ENCODE data around the gene SLC37A1. TPM values are rescaled to one million over a fixed set of nuclear protein-coding genes. Genes with fewer than 3 reads are reported as not detected.

SLC37A1 gene
- total RNA-seq, 1 experiment from 2014 or later: 15.0 TPM

- no peak for TF ChIP-seq ATF3 (IDR thresholded peaks at IDR 0.05)
- TF ChIP-seq REST (IDR thresholded peaks at IDR 0.05; ENCODE audit: low read depth): no peak
- no peak for TF ChIP-seq ELF1 (IDR thresholded peaks at IDR 0.05; ENCODE audit: borderline replicate concordance, low read depth)
- TF ChIP-seq TCF7L2 (IDR thresholded peaks at IDR 0.05; ENCODE audit: borderline replicate concordance, extremely low read depth, insufficient read depth, insufficient read length): no peak
- TF ChIP-seq POLR2A (IDR thresholded peaks at IDR 0.05; ENCODE audit: borderline replicate concordance, extremely low read depth, insufficient read depth, insufficient read length): no peak
- TF ChIP-seq SIN3A (IDR thresholded peaks at IDR 0.05; ENCODE audit: low read depth): no peak
- TF ChIP-seq RAD21 (IDR thresholded peaks at IDR 0.05; ENCODE audit: low read depth): no peak
- no peak for TF ChIP-seq EZH2 (IDR thresholded peaks at IDR 0.05)
- no peak for TF ChIP-seq ZBTB33 (IDR thresholded peaks at IDR 0.05; ENCODE audit: extremely low read depth, insufficient replicate concordance, low read length)
- no peak for TF ChIP-seq ZNF274 (IDR thresholded peaks at IDR 0.05; ENCODE audit: low read depth, low read length)
- no peak for TF ChIP-seq POLR2AphosphoS5 (IDR thresholded peaks at IDR 0.05; ENCODE audit: low read depth, low read length)
- TF ChIP-seq SP1 (IDR thresholded peaks at IDR 0.05; ENCODE audit: low read depth): no peak
- no peak for TF ChIP-seq CEBPB (IDR thresholded peaks at IDR 0.05; ENCODE audit: low read depth)
- 0 out of 4 replicates have a peak, but pooled peaks cover 0 to 6% of the 10 kb centered on the region in 2 experiments for H3K36me3 ChIP-seq (ENCODE audit: control insufficient read depth in 1 of 2, insufficient read depth in 2 of 2, low read length in 2 of 2)
- no peaks in the 10 kb centered on the region for H3K9me3 ChIP-seq (ENCODE audit: control insufficient read depth in 1 of 2, insufficient read depth in 1 of 2, low read depth in 1 of 2, low read length in 2 of 2)
- H3K27me3 ChIP-seq (ENCODE audit: insufficient read depth, low read length): no peaks in the 10 kb centered on the region
- H2AFZ ChIP-seq (ENCODE audit: low read depth, low read length, poor library complexity, severe bottlenecking): no peak overlapping the region
- no peak overlapping the region for H3K4me3 ChIP-seq (replicated peaks in 1 of 2; ENCODE audit: low read depth in 1 of 2, low read length in 2 of 2)
- H3K9ac ChIP-seq (ENCODE audit: low read length): no peak overlapping the region
- ChIA-PET POLR2A (interaction anchor here (0.6 kb wide), 1 partner anchor 65 kb away, joined by 3 read pairs; no protein-coding TSS in a partner anchor), CTCF (no interaction called here), RAD21 (ENCODE audit: low non-redundant PET in 1 of 2, low total read pairs in 2 of 2, uncharacterized antibody in 2 of 2, unreplicated experiment in 2 of 2) (no interaction called here)
- ATAC-seq (no peak), DNase-seq (ENCODE audit: low read depth, low spot score) (no peak)
- intact Hi-C loops (cut with micrococcal nuclease): loop anchor here (10.0 kb wide), 2 partner anchors 148 to 378 kb away; no protein-coding TSS in a partner anchor
- H3K4me1 ChIP-seq (ENCODE audit: control insufficient read depth in 1 of 2, insufficient read depth in 2 of 2, low read length in 2 of 2): no peaks in the 10 kb centered on the region
- no peak overlapping the region for H3K27ac ChIP-seq (ENCODE audit: low read depth, low read length)
- H3K9me2 ChIP-seq (ENCODE audit: insufficient read depth): no peaks in the 10 kb centered on the region
- H3K4me2 ChIP-seq (ENCODE audit: low read length): no peak overlapping the region
- BruUV-seq (replicated peaks): no TSS peak
- H3K79me2 ChIP-seq (ENCODE audit: insufficient read depth, low read length): no peaks in the 10 kb centered on the region
- no peaks in the 10 kb centered on the region for H4K20me1 ChIP-seq (ENCODE audit: insufficient read depth)
These were observed 19.0 kb downstream of the SLC37A1 start for GRCh38 chr21:42532466-42533181.

All from HCT116 (cell line).